Endothelial cell of umbilical vein (primary cell): ENCODE measurements around the gene SLC35D1. TPM values are rescaled to one million over a fixed set of nuclear protein-coding genes. Genes with fewer than 3 reads are reported as not detected.

Experiments used
- BruUV-seq: library from RNA; stranded (reverse); fragments of 400-500 nt; replicated peaks from 2 replicates; lab custom pipeline; 2021; lab: Mats Ljungman, UMichigan
- CTCF ChIA-PET: fragments of 300-600, 350-600 bp; sonication (Branson Sonifier 250); formaldehyde crosslinking; loops from one replicate; lab custom pipeline; 2021; ENCODE audit warnings: antibody characterized with exemption, inconsistent platforms; lab: Charles Lee
- POLR2A ChIA-PET: fragments of 300-600, 350-600 bp; sonication (Branson Sonifier 250); formaldehyde crosslinking; loops from one replicate; lab custom pipeline; 2021; ENCODE audit warnings: antibody characterized with exemption, inconsistent platforms; lab: Charles Lee
- DNase-seq: peaks from one replicate; pipeline ENCODE4 v3.0.0-alpha.2; 2011; ENCODE audit warnings: low read depth, low spot score
- FAIRE-seq: peaks from 2 replicates; lab custom pipeline; 2011; peaks lifted over from hg19 to GRCh38; lab: Jason Lieb, UNC
- H2AFZ ChIP-seq: 2 replicates; pipeline ENCODE4 v1.6.0; 2012; ENCODE audit warnings: low read depth, low read length, control low read depth, inconsistent platforms
- H3K27ac ChIP-seq: 2 replicates; pipeline ENCODE4 v1.5.1; 2011; ENCODE audit warnings: low read depth, mild to moderate bottlenecking, control low read depth, low read length, moderate library complexity; ENCODE audit not compliant: insufficient read depth
- H3K27me3 ChIP-seq, 2 experiments: 2 replicates each; pipeline versions ENCODE4 v1.6.0 to v1.6.1; 2011; ENCODE audit warnings: low read length in 2 of 2, mixed read lengths in 1 of 2; ENCODE audit not compliant: control insufficient read depth in 2 of 2, insufficient read depth in 2 of 2
- H3K36me3 ChIP-seq, 2 experiments: 2 replicates in 1 of 2; 3 replicates in 1 of 2; pipeline ENCODE4 v1.5.1; 2011; ENCODE audit warnings: low read length in 2 of 2, mild to moderate bottlenecking in 1 of 2, moderate library complexity in 1 of 2; ENCODE audit not compliant: control insufficient read depth in 2 of 2, insufficient read depth in 2 of 2; ENCODE audit errors: extremely low read depth in 1 of 2
- H3K4me1 ChIP-seq: 3 replicates; pipeline ENCODE4 v1.5.1; 2011; ENCODE audit warnings: mild to moderate bottlenecking, low read length; ENCODE audit not compliant: control insufficient read depth, insufficient read depth; ENCODE audit errors: extremely low read depth
- H3K4me2 ChIP-seq: 2 replicates; pipeline ENCODE4 v1.6.1; 2011; ENCODE audit warnings: low read length, control low read depth, mixed read lengths; ENCODE audit not compliant: insufficient read depth
- H3K4me3 ChIP-seq, 3 experiments: fragments of 200-600 bp in 1 of 3; sonication (generic), shearing (Covaris generic) in 1 of 3; replicated peaks in 1 of 3; 2 replicates each; pipeline ENCODE4 v1.5.1; 2011 to 2016; ENCODE audit warnings: control low read depth in 3 of 3, low read length in 3 of 3, mild to moderate bottlenecking in 2 of 3, inconsistent platforms in 1 of 3, low read depth in 1 of 3, moderate library complexity in 1 of 3; ENCODE audit not compliant: insufficient read depth in 1 of 3
- H3K79me2 ChIP-seq: 2 replicates; pipeline ENCODE4 v1.6.0; 2012; ENCODE audit warnings: low read length, inconsistent platforms; ENCODE audit not compliant: control insufficient read depth, insufficient read depth
- H3K9ac ChIP-seq: replicated peaks from 2 replicates; pipeline ENCODE3; 2011; ENCODE audit warnings: low read length, control low read depth; ENCODE audit not compliant: insufficient read depth; ENCODE audit errors: extremely low read depth
- H3K9me1 ChIP-seq: replicated peaks from 3 replicates; pipeline ENCODE4 v1.6.0; 2011; ENCODE audit warnings: mild to moderate bottlenecking, low read length; ENCODE audit not compliant: control insufficient read depth, insufficient read depth; ENCODE audit errors: extremely low read depth
- H3K9me3 ChIP-seq: replicated peaks from 2 replicates; pipeline ENCODE4 v1.5.1; 2012; ENCODE audit warnings: low read length, inconsistent platforms; ENCODE audit not compliant: control insufficient read depth, insufficient read depth
- H4K20me1 ChIP-seq: replicated peaks from 2 replicates; pipeline ENCODE3; 2011; ENCODE audit warnings: mild to moderate bottlenecking, low read length; ENCODE audit not compliant: control insufficient read depth, insufficient read depth; ENCODE audit errors: extremely low read depth
- EZH2 ChIP-seq: IDR thresholded peaks from 2 replicates; pipeline ENCODE4 v1.6.1; 2012; ENCODE audit warnings: borderline replicate concordance, low read depth, mild to moderate bottlenecking, moderate library complexity, low read length, inconsistent platforms; ENCODE audit not compliant: severe bottlenecking
- FOS ChIP-seq: IDR thresholded peaks from 2 replicates; pipeline ENCODE4 v1.6.1; 2011; ENCODE audit warnings: mild to moderate bottlenecking, low read length, moderate library complexity, borderline replicate concordance; ENCODE audit not compliant: insufficient read depth
- GATA2 ChIP-seq: IDR thresholded peaks from 2 replicates; pipeline ENCODE4 v1.7.0; 2011; ENCODE audit warnings: low read depth, mild to moderate bottlenecking, moderate library complexity, mixed read lengths, low read length; ENCODE audit not compliant: insufficient read length, insufficient read depth
- JUN ChIP-seq: IDR thresholded peaks from 2 replicates; pipeline ENCODE4 v1.6.1; 2011; ENCODE audit warnings: borderline replicate concordance, low read depth; ENCODE audit not compliant: insufficient read length, insufficient read depth
- MYC ChIP-seq: IDR thresholded peaks from one replicate; pipeline ENCODE4 v1.6.1; 2011; ENCODE audit warnings: mild to moderate bottlenecking, low read depth, low read length
- POLR2A ChIP-seq: IDR thresholded peaks from 2 replicates; pipeline ENCODE4 v1.6.1; 2012; ENCODE audit warnings: low read depth, mild to moderate bottlenecking, control low read depth, low read length
- POLR2AphosphoS5 ChIP-seq: IDR thresholded peaks from 2 replicates; pipeline ENCODE4 v1.6.1; 2012; ENCODE audit warnings: low read depth, mild to moderate bottlenecking, control low read depth, low read length, moderate library complexity; ENCODE audit not compliant: insufficient read depth
- dilution Hi-C: fragments of 300-500 bp; cut with MboI; formaldehyde crosslinking; loops from one replicate; pipeline ENCODE4 v1.15.0; 2019; ENCODE audit warnings: low sequenced_read_pairs; ENCODE audit not compliant: extremely low pct_ligation_motif_present
- intact Hi-C: fragments of 100-400 bp; cut with micrococcal nuclease; formaldehyde crosslinking; loops from one replicate; pipeline ENCODE4 v1.10.0; 2022
- polyA plus RNA-seq, 4 experiments: library from polyadenylated mRNA; depleted of rRNA in 3 of 4; stranded (reverse) in 3 of 4; unstranded in 1 of 4; fragments of >200 nt; gene quantifications; 2 replicates each; pipeline versions ENCODE4 v1.2.1 to v1.2.3, GENCODE V29; 2011 to 2012; ENCODE audit warnings: missing spikeins in 1 of 4
- total RNA-seq: library from RNA; stranded (reverse); gene quantifications from 2 replicates; pipeline ENCODE4 v1.2.3, GENCODE V29; 2021
- TF ChIP-seq, protein P1 (sequence below): IDR thresholded peaks from 2 replicates; pipeline ENCODE4 v1.6.1; 2011; ENCODE audit not compliant: insufficient read depth, insufficient read length
- TF ChIP-seq, protein P2 (sequence below), 2 donors: IDR thresholded peaks; 1 replicate in 1 of 2; 2 replicates in 1 of 2; pipeline ENCODE4 v1.5.1; 2011; ENCODE audit warnings: low read length in 2 of 2, mild to moderate bottlenecking in 2 of 2, moderate library complexity in 2 of 2, control low read depth in 1 of 2, inconsistent platforms in 1 of 2, low read depth in 1 of 2; ENCODE audit not compliant: insufficient read depth in 1 of 2; ENCODE audit errors: extremely low read depth in 1 of 2

Gene SLC35D1
- total and polyA plus RNA-seq, 2 donors (not counting 3 experiments of a cell fraction or from before 2014, with no cell fraction given), result 3.5 to 6.6 TPM

DNA sequence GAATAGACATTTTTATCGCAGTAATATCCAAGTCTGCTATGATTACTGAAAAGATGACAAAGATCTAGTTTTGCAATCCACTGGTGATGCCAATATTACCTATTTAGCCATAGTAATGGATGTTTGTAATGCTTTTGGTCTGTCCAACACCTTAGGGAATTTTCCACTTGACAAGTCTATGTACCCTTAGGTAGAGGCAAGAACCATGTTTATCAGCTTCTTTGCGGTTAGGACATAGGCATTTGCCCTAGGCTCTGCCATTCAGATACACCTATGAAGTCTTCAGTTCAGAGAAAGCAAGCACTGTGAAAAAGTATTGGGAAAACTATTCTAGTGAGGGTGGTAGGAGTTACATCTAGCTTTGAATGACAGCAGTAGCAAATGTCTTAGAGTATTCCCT, 40.2 kb upstream of the SLC35D1 start:
- Histone ChIP-seq H3K9me3 (no peaks in the 10 kb centered on the region), H3K27ac (no peak overlapping the region), H3K4me3 (no peak overlapping the region), H3K4me2 (no peak overlapping the region), H3K79me2 (no peaks in the 10 kb centered on the region), H2AFZ (no peak overlapping the region), H3K27me3 (peaks cover 7 to 8% of the 10 kb centered on the region in 2 experiments), H3K9me1 (no peaks in the 10 kb centered on the region), H3K4me1 (no peaks in the 10 kb centered on the region), H4K20me1 (no peaks in the 10 kb centered on the region), H3K9ac (no peak overlapping the region), H3K36me3 (no peaks in the 10 kb centered on the region)
- TF ChIP-seq POLR2AphosphoS5 (no peak), GATA2 (no peak), POLR2A (no peak), FOS (no peak), EZH2 (no peak), MYC (no peak), JUN (no peak)
- TF ChIP-seq, protein P1, sequence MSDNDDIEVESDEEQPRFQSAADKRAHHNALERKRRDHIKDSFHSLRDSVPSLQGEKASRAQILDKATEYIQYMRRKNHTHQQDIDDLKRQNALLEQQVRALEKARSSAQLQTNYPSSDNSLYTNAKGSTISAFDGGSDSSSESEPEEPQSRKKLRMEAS, result no peak
- TF ChIP-seq, protein P2, sequence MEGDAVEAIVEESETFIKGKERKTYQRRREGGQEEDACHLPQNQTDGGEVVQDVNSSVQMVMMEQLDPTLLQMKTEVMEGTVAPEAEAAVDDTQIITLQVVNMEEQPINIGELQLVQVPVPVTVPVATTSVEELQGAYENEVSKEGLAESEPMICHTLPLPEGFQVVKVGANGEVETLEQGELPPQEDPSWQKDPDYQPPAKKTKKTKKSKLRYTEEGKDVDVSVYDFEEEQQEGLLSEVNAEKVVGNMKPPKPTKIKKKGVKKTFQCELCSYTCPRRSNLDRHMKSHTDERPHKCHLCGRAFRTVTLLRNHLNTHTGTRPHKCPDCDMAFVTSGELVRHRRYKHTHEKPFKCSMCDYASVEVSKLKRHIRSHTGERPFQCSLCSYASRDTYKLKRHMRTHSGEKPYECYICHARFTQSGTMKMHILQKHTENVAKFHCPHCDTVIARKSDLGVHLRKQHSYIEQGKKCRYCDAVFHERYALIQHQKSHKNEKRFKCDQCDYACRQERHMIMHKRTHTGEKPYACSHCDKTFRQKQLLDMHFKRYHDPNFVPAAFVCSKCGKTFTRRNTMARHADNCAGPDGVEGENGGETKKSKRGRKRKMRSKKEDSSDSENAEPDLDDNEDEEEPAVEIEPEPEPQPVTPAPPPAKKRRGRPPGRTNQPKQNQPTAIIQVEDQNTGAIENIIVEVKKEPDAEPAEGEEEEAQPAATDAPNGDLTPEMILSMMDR (IDR thresholded peaks at IDR 0.05; ENCODE audit: extremely low read depth in 1 of 2, insufficient read depth in 1 of 2, low read depth in 1 of 2, low read length in 2 of 2), result no peak
- no peak for DNase-seq
- CTCF ChIA-PET, result no interaction called here
- BruUV-seq, result no TSS peak
- dilution Hi-C loops (no loop called here), intact Hi-C loops (no loop called here)
- no peak for FAIRE-seq
- POLR2A ChIA-PET, result no interaction called here
